Measurements from ENCODE around the gene SMCHD1.
"Not testable (repeated sequence)": the region's sequence is repeated elsewhere in the genome, so short reads cannot be mapped to it uniquely, and the experiment has no call there.

- not testable (repeated sequence) for TF ChIP-seq EP300, CTCF (IDR thresholded peaks at IDR 0.05)
Observed at GRCh38 chr18:2740082-2740481, 84.6 kb downstream of the SMCHD1 start.

All from tibial nerve (tissue), 4 donors.